CD14-positive monocyte (primary cell): ENCODE data around the gene PITPNM1. TPM values are rescaled to one million over a fixed set of nuclear protein-coding genes. Genes with fewer than 3 reads are reported as not detected.

ENCODE experiments used
- DNase-seq, 3 donors: peaks; one replicate each; pipeline ENCODE4 v3.0.0-alpha.2; 2011 to 2022
- H2AFZ ChIP-seq: 2 replicates; pipeline ENCODE4 v1.6.0; 2012; ENCODE audit warnings: mild to moderate bottlenecking, low read depth, low read length, inconsistent platforms; ENCODE audit not compliant: insufficient read depth, poor library complexity, severe bottlenecking
- H3K27ac ChIP-seq, 2 donors: 1 replicate in 1 of 2; 2 replicates in 1 of 2; pipeline ENCODE4 v1.5.1; 2012 to 2013; ENCODE audit warnings: low read length in 2 of 2, control low read depth in 1 of 2, inconsistent platforms in 1 of 2, low read depth in 1 of 2, mild to moderate bottlenecking in 1 of 2
- H3K27me3 ChIP-seq, 2 donors: one replicate each; pipeline versions ENCODE4 v1.6.0 to v1.6.1; 2011 to 2013; ENCODE audit warnings: low read length in 2 of 2; ENCODE audit not compliant: control insufficient read depth in 2 of 2, insufficient read depth in 2 of 2
- H3K36me3 ChIP-seq, 2 donors: replicated peaks in 1 of 2; 1 replicate in 1 of 2; 2 replicates in 1 of 2; pipeline versions ENCODE4 v1.5.1 to v1.6.1; 2012 to 2013; ENCODE audit warnings: low read length in 2 of 2, control low read depth in 1 of 2, inconsistent platforms in 1 of 2, mild to moderate bottlenecking in 1 of 2; ENCODE audit not compliant: insufficient read depth in 2 of 2, control insufficient read depth in 1 of 2
- H3K4me1 ChIP-seq, 2 donors: 1 replicate in 1 of 2; 2 replicates in 1 of 2; pipeline versions ENCODE4 v1.5.1 to v1.6.1; 2012 to 2013; ENCODE audit warnings: low read length in 2 of 2, control low read depth in 1 of 2, inconsistent platforms in 1 of 2, mild to moderate bottlenecking in 1 of 2, moderate library complexity in 1 of 2; ENCODE audit not compliant: insufficient read depth in 2 of 2, control insufficient read depth in 1 of 2
- H3K4me2 ChIP-seq: replicated peaks from 2 replicates; pipeline ENCODE3; 2012; ENCODE audit warnings: low read length, moderate library complexity, mild to moderate bottlenecking; ENCODE audit not compliant: poor library complexity, severe bottlenecking; ENCODE audit errors: extremely low read depth
- H3K4me3 ChIP-seq, 3 experiments: fragments of 200-600 bp in 1 of 3; sonication (generic) in 1 of 3; replicated peaks in 1 of 3; 1 replicate in 2 of 3; 2 replicates in 1 of 3; pipeline ENCODE4 v1.5.1; 2011 to 2013; ENCODE audit warnings: low read length in 3 of 3, mild to moderate bottlenecking in 3 of 3, control low read depth in 2 of 3, low read depth in 2 of 3, inconsistent platforms in 1 of 3, moderate library complexity in 1 of 3
- H3K79me2 ChIP-seq: 2 replicates; pipeline ENCODE4 v1.6.0; 2012; ENCODE audit warnings: mild to moderate bottlenecking, control low read depth, inconsistent platforms, low read length, moderate library complexity; ENCODE audit not compliant: insufficient read depth
- H3K9ac ChIP-seq: 2 replicates; pipeline ENCODE4 v1.6.0; 2017; ENCODE audit warnings: low read length, mild to moderate bottlenecking; ENCODE audit not compliant: insufficient read depth, poor library complexity, severe bottlenecking
- H3K9me3 ChIP-seq, 2 donors: replicated peaks in 1 of 2; 1 replicate in 1 of 2; 2 replicates in 1 of 2; pipeline versions ENCODE4 v1.5.1 to v1.6.1; 2012 to 2013; ENCODE audit warnings: low read length in 2 of 2, control low read depth in 1 of 2; ENCODE audit not compliant: control insufficient read depth in 1 of 2, insufficient read depth in 1 of 2
- H4K20me1 ChIP-seq: 2 replicates; pipeline ENCODE4 v1.6.0; 2012; ENCODE audit warnings: mild to moderate bottlenecking, low read length, control low read depth, moderate library complexity; ENCODE audit not compliant: insufficient read depth
- H3K27ac Mint-ChIP-seq, 7 donors: one replicate each; pipeline ENCODE4 v1.8.0; 2020; ENCODE audit warnings: mild to moderate bottlenecking in 7 of 7, mixed read lengths in 7 of 7, moderate library complexity in 6 of 7, inconsistent platforms in 2 of 7
- H3K27me3 Mint-ChIP-seq, 3 donors: one replicate each; pipeline ENCODE4 v1.8.0; 2021 to 2022; ENCODE audit warnings: low read depth in 3 of 3, mild to moderate bottlenecking in 3 of 3, mixed read lengths in 3 of 3, moderate library complexity in 3 of 3, inconsistent platforms in 1 of 3
- H3K36me3 Mint-ChIP-seq, 2 donors: one replicate each; pipeline ENCODE4 v1.8.0; 2020; ENCODE audit warnings: mixed read lengths in 2 of 2, inconsistent platforms in 1 of 2, mild to moderate bottlenecking in 1 of 2
- H3K4me1 Mint-ChIP-seq: one replicate; pipeline ENCODE4 v1.8.0; 2020; ENCODE audit warnings: mild to moderate bottlenecking, mixed read lengths
- H3K4me3 Mint-ChIP-seq, 2 donors: one replicate each; pipeline ENCODE4 v1.8.0; 2020; ENCODE audit warnings: mild to moderate bottlenecking in 2 of 2, mixed read lengths in 2 of 2, moderate library complexity in 1 of 2
- H3K9me3 Mint-ChIP-seq, 7 donors: one replicate each; pipeline ENCODE4 v1.8.0; 2020 to 2022; ENCODE audit warnings: mixed read lengths in 7 of 7, mild to moderate bottlenecking in 6 of 7, moderate library complexity in 6 of 7, inconsistent platforms in 2 of 7
- CTCF ChIP-seq: fragments of 200-600 bp; IDR thresholded peaks from one replicate; pipeline ENCODE4 v1.8.0; 2022; ENCODE audit warnings: antibody characterized with exemption, mild to moderate bottlenecking
- WGBS: methylation state at CpG from one replicate; pipeline ENCODE4 v1.1.5; 2013; ENCODE audit warnings: missing lambda C conversion rate; ENCODE audit not compliant: insufficient coverage; 5-methylcytosine and 5-hydroxymethylcytosine counted together
- intact Hi-C, 2 donors: fragments of 100-400 bp; cut with micrococcal nuclease; formaldehyde crosslinking; loops; one replicate each; pipeline versions ENCODE4 v1.15.0 to v1.15.1; 2023
- polyA plus RNA-seq, 3 donors: library from polyadenylated mRNA; depleted of rRNA in 1 of 3; unstranded in 2 of 3; stranded (reverse) in 1 of 3; fragments of 300-500 nt in 2 of 3; fragments of >200 nt in 1 of 3; fragmentation: Illumina TruSeq in 2 of 3; gene quantifications; 1 replicate in 2 of 3; 2 replicates in 1 of 3; pipeline ENCODE4 v1.2.3, GENCODE V29; 2012 to 2021

The PITPNM1 gene
- polyA plus RNA-seq, 3 donors = 11.7 to 122 (median 22.2) TPM

GRCh38 chr11:67453816-67454732 is 51.1 kb downstream of the PITPNM1 start:
- H3K27ac ChIP-seq = no peak overlapping the region
- intact Hi-C loops = no loop called here
- no peaks in the 10 kb centered on the region for H3K36me3 ChIP-seq
- 83% methylated on average over 11 of the region's 21 CpGs for WGBS
- H3K36me3 Mint-ChIP-seq = no peaks in the 10 kb centered on the region
- no peak overlapping the region for H2AFZ ChIP-seq
- no peaks in the 10 kb centered on the region for H3K27me3 ChIP-seq
- no peaks in the 10 kb centered on the region for H3K9me3 ChIP-seq
- H3K9me3 Mint-ChIP-seq = no peaks in the 10 kb centered on the region
- no peak overlapping the region for H3K27ac Mint-ChIP-seq
- peaks cover 17 to 29% of the 10 kb centered on the region in 2 donors for H3K4me1 ChIP-seq
- no peak overlapping the region for H3K4me3 Mint-ChIP-seq
- H3K9ac ChIP-seq = no peak overlapping the region
- no peak overlapping the region for H3K4me3 ChIP-seq
- H3K4me2 ChIP-seq = no peak overlapping the region
- no peak for DNase-seq
- H3K4me1 Mint-ChIP-seq = peaks cover 16% of the 10 kb centered on the region
- TF ChIP-seq CTCF = no peak
- no peaks in the 10 kb centered on the region for H4K20me1 ChIP-seq
- H3K79me2 ChIP-seq = no peaks in the 10 kb centered on the region
- H3K27me3 Mint-ChIP-seq = peaks cover 0 to 4% (median 2%) of the 10 kb centered on the region in 3 donors

- intact Hi-C loops = no loop called here
- TF ChIP-seq CTCF = no peak
- Histone ChIP-seq H3K4me1 (peaks cover 25 to 41% of the 10 kb centered on the region in 2 donors), H4K20me1 (no peaks in the 10 kb centered on the region), H3K27ac (no peak within 1 kb of the TSS), H3K27me3 (no peaks in the 10 kb centered on the region), H3K36me3 (no peaks in the 10 kb centered on the region), H3K79me2 (no peaks in the 10 kb centered on the region), H3K9me3 (no peaks in the 10 kb centered on the region), H3K9ac (no peak within 1 kb of the TSS), H3K4me2 (no peak within 1 kb of the TSS), H3K4me3 (no peak within 1 kb of the TSS), H2AFZ (no peak within 1 kb of the TSS)
- peaks cover 0 to 2% (median 2%) of the 10 kb centered on the region in 3 donors for H3K27me3 Mint-ChIP-seq
- H3K36me3 Mint-ChIP-seq = no peaks in the 10 kb centered on the region
- DNase-seq = no peak
- H3K4me3 Mint-ChIP-seq = no peak within 1 kb of the TSS
- WGBS = 88% methylated on average over 28 of the region's 33 CpGs
- peaks cover 23% of the 10 kb centered on the region for H3K4me1 Mint-ChIP-seq
- no peaks in the 10 kb centered on the region for H3K9me3 Mint-ChIP-seq
- no peak within 1 kb of the TSS for H3K27ac Mint-ChIP-seq
These were observed 52.8 kb downstream of the PITPNM1 start, which contains the start of gene GPR152 for GRCh38 chr11:67452141-67452952. GPR152 (minus strand) TSS chr11:67452729; CDS start chr11:67452724, 5 bp downstream.
